Measurements from ENCODE around the gene ZBP1.

GRCh38 chr20:57651881-57652605 is 31.8 kb upstream of the ZBP1 start:
- TF ChIP-seq POLR2AphosphoS5 (IDR thresholded peaks at IDR 0.05; ENCODE audit: borderline replicate concordance, low read depth, low read length), result no peak
- TF ChIP-seq EZH2 (IDR thresholded peaks at IDR 0.05), result no peak
- TF ChIP-seq FOXP2 (optimal IDR thresholded peaks at IDR 0.05; ENCODE audit: control extremely low read depth, extremely low read length, insufficient read depth), result no peak

All from SK-N-MC (cell line).